ENCODE measurements around the gene RAP1GAP.
"Not testable (repeated sequence)": the region's sequence is repeated elsewhere in the genome, so short reads cannot be mapped to it uniquely, and the experiment has no call there.

RAP1GAP gene

DNA sequence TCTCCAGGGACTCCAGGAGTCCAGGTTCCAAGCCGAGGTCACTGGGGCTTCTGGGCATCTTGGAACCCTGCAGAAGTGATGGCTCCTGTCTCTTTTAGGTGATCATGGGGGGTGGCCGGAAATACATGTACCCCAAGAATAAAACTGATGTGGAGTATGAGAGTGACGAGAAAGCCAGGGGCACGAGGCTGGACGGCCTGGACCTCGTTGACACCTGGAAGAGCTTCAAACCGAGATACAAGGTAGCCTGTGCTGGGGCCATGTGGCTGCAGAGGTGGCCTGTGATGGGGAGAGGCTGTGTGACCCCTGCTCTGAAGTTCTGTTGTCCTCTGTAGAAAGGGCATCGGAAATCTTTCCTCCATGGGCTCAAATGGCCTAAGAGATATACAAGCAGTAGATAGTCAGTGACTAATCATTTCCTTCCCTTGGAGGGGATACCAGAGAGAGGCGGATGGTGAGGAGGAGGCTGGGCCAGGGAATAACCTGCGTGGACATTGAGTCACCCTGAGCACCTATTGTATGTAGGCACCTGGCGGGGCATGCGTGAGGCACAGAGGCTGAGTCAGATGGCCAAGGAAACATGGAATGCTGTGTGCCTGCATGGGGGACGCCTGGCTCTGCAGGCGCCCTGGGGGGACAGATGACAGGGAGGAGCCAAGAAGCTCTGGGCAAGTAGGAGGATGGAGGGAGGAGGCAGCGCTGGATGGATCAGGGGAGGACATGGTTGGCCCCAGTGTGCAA, 101.0 kb downstream of the RAP1GAP start:
- DNase-seq, result peak; percentile 83

DNA sequence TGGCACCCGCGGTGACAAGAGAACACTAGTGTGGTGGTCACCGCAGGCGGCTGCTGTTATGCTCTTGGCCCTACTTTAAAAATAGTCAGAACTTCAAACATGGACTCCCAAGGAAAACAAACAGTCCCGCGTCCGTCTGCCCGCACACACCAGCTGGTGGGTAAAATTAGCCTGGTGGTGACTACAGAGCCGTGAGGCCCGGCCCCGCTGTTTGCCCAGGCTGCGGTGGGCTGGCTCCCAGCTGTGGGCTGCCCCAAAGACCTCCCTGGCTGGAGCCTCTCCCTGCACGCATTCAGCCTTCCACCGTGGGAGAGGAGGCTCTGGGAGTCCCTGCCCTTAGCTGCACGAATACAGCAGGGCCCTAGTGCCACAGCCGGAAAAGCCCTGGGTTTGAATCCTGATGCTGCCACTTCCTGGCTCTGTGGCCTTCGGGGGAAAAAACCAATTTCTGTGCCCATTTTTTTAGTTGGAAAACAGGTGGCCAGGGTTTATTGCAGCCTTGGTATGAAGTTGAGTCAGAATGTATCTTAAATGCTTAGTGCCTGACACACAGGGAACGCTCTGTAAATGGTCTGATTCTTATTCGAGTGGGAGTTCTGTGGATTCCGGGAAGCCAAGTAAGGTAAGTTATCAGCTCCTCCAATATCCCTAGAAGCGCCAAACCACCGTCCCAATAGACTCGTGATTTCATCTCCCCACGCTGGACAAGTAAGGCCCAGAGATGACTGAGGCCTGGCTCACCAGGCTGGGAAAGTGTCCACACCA, 101.7 kb downstream of the RAP1GAP start:
- peak; percentile 84 for DNase-seq

DNA sequence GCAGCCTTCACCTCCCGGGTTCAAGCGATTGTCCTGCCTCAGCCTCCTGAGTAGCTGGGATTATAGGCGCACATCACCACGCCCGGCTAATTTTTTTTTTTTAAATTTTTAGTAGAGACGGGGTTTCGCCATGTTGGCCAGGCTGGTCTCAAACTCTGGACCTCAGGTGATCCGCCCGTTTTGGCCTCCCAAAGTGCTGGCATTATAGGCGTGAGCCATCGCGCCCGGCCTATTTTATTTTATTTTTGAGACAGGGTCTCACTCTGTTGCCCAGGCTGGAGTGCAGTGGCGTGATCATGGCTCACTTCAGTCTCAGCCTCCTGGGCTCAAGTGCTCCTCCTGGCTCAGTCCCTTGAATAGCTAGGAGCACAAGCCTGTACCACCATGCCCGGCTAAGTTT, 102.8 kb downstream of the RAP1GAP start:
- not testable (repeated sequence) for DNase-seq

DNA sequence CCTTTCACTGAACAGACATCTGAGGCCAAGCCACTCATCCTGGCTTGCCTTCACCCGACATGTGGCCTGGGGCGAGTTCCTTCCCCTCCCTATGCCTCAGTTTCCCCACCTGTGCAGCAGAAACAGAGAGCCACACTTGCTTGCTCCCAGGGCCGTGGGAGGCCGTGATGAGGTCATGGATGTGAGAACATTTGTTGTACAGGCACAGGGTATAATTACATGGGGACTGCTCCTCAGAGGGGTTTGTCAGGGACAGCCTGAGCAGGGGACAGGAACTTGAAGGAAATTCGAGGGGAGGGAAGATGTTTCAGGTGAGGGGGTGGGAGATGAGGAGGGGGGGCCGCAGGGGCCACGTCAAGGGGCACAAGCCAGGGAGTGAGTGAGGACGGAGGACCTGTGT, 103.9 kb downstream of the RAP1GAP start:
- no peak for DNase-seq

DNA sequence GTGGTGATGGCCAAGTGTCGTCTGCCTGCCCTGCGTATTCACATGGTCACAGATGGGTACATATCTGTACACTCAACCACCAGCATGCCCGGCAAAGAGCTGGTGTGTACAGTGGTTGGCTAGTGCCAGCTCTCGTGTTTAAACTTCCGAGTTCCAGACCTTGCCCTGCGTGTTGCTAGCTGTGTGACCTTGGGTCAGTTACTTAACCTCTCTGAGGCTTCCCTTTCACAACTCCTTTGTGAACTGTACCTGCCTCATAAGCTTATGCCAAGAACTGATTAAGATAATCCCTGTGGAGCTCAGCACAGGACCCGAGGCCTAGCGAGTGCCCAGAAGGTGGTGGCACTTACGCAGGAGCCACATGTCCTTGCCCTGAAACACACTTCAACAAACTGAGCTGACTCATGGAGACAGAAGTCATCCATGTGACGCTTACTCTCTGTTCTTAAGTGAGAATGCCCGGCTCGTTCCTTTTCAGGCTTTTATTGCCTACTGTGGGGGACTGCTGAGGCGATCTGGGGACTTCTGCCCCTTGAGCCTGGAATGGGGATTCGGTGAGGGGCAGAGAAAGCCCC, 104.5 kb downstream of the RAP1GAP start:
- no peak for DNase-seq

GRCh38 chr1:21563971-21564370, 105.2 kb downstream of the RAP1GAP start:
- no peak for DNase-seq

- DNase-seq, result no peak
Observed at GRCh38 chr1:21562896-21563295, 106.3 kb downstream of the RAP1GAP start.

- DNase-seq, result no peak
Observed at GRCh38 chr1:21560916-21561638, 108.1 kb downstream of the RAP1GAP start.

DNA sequence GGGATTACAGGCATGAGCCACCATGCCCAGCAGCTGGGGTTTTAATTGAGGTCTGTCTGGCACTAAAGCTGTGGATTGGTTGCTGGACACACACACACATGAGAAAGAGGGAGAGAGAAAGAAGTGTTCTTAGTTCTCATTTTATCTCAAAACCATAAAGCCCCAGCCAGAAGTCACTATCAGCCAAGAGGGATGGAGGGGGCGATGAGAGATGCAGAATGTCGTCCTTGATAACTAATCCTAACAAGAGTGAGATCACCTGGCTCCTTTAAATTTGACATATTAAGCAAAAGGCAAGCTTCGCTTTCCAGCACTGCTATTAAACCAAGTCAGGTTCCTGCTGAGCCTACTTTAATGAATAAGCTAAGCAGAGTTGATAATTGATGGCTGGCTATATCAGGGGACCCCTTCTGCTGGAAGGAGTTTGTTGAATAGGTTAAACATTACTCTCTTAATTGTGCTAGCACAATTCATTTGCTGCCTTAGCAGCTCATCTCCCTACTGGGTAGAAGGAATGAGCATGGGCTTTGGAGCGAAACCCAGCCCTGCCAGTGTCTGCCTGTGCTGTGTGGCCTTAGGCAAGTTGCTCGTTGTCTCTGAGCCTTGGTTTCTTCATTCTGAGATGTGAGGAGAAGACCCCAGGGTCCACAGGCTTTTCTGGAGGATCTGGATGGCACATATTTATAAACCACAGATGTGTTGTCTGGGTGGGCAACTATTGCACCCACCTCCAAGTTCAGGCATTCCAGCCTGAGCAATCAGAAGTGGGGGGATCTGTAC, 109.2 kb downstream of the RAP1GAP start:
- DNase-seq, result no peak

DNA sequence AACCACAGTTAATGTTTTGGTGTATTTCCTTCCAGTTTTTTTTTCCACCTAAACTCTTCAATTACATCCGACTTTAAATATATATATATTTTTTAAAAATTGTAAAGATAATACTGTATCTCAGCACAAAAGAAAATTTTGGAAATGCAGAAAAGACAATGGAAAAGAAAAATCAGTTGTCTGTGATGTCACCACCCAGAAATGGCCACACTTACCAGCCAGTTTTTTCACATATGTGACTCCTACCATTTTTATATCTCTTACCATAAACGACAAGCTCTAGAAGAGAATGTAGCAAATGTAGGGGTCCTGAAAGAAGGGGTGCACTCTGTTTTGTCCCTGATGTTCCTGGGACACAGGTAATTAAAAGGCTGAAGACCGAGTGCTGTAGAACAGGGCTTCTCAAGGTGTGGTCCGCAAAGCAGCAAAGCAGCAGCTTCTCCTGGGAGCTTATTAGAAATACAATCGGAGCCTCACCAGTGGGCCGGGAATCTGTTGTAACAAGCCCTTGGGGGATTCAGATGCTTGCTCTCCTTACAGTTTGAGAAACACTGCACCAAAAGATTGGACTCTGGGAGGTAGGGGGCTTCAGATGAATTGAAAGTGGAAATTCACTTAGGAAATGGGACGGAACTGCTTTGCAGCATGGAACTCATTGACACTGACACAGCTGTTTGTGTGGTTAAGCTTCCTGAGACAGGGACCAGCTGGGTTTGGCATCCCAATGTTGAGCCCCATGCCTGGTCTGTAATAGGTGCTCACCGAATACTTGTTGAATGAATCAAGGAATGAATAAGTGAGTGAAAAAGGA, 115.8 kb downstream of the RAP1GAP start:
- peak; percentile 22 for DNase-seq

DNA sequence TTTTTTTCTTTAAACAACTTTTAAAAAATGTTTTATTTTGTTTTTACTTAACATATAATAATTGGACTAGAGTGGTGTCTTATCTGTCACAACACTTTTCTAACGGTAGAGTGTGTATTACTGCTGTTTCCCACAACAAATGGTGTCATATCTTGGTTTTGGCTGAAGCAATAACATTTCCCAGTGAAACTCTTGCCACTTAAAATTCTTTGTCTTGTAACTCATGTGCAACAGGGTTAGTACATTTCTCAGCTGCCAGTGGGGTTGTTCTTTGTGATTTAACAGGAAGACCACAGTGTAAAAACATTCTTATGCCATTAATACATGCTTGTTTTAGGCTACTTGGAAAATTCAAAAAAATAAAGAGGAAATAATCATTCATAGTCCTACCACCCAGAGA, 116.4 kb downstream of the RAP1GAP start:
- peak; percentile 38 for DNase-seq

GRCh38 chr1:21550866-21551475, 118.2 kb downstream of the RAP1GAP start:
- no peak for DNase-seq

- DNase-seq, result no peak
Observed at GRCh38 chr1:21550097-21550496, 119.1 kb downstream of the RAP1GAP start.

DNA sequence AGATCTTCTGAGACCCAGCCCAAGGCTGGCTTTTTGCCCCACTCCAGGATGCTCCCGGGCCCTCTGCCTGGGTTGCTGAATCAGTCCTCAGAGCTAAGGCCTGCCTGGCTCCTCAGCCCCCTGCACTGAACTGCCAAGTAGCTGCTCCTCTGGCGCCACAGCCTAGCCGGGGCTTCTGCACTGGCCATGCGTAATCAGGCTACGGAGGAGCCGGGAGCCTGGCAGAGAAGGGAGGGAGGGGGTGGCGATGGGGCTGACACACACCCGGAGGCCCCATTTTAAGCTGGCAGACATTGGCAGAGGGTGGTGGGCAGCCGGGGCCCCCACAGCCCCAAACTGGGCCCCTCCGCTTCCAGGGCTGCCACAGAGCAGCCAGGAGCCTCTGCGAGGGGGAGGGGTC, 121.3 kb downstream of the RAP1GAP start:
- DNase-seq, result no peak

All from NCI-H226 (cell line).